Glutamatergic neuron (in vitro differentiated cells): ENCODE results near the gene CLMN. TPM values are rescaled to one million over a fixed set of nuclear protein-coding genes. Genes with fewer than 3 reads are reported as not detected.

Source experiments
- DNase-seq: peaks from one replicate; pipeline ENCODE4 v3.0.0; 2022
- H3K27ac Mint-ChIP-seq: one replicate; pipeline ENCODE4 v1.8.0; 2020; ENCODE audit warnings: mild to moderate bottlenecking, mixed read lengths, inconsistent platforms; ENCODE audit not compliant: unreplicated experiment
- H3K27me3 Mint-ChIP-seq: one replicate; pipeline ENCODE4 v1.8.0; 2020; ENCODE audit warnings: mild to moderate bottlenecking, moderate library complexity, mixed read lengths, inconsistent platforms; ENCODE audit not compliant: unreplicated experiment
- H3K36me3 Mint-ChIP-seq: one replicate; pipeline ENCODE4 v1.8.0; 2020; ENCODE audit warnings: mild to moderate bottlenecking, mixed read lengths, inconsistent platforms; ENCODE audit not compliant: unreplicated experiment
- H3K4me1 Mint-ChIP-seq: one replicate; pipeline ENCODE4 v1.8.0; 2020; ENCODE audit warnings: mild to moderate bottlenecking, low read depth, mixed read lengths, inconsistent platforms; ENCODE audit not compliant: unreplicated experiment
- H3K4me3 Mint-ChIP-seq: one replicate; pipeline ENCODE4 v1.8.0; 2020; ENCODE audit warnings: mild to moderate bottlenecking, mixed read lengths, inconsistent platforms; ENCODE audit not compliant: unreplicated experiment
- H3K9me3 Mint-ChIP-seq: one replicate; pipeline ENCODE4 v1.8.0; 2020; ENCODE audit warnings: mild to moderate bottlenecking, moderate library complexity, mixed read lengths, inconsistent platforms; ENCODE audit not compliant: unreplicated experiment
- CTCF ChIP-seq: fragments of 200-600 bp; sonication (generic); IDR thresholded peaks from one replicate; pipeline ENCODE4 v1.5.0; 2021; ENCODE audit not compliant: partially characterized antibody, unreplicated experiment
- total RNA-seq: library from RNA; stranded (reverse); fragmentation: NEBNext Ultra II Directional; extraction: Animal tissue kit (Norgen Biotek cat#: 25700); gene quantifications from one replicate; pipeline ENCODE4 v1.2.1, GENCODE V29; 2021; ENCODE audit not compliant: unreplicated experiment

CLMN gene
- total RNA-seq, 1 donor from 2014 or later: 17.6 TPM

GRCh38 chr14:95293449-95293848, 26.3 kb downstream of the CLMN start:
- no peak for DNase-seq
- Mint-ChIP-seq H3K9me3 (peaks cover 10% of the 10 kb centered on the region), H3K4me3 (no peak overlapping the region), H3K27me3 (peaks cover 5% of the 10 kb centered on the region), H3K4me1 (peaks cover 19% of the 10 kb centered on the region), H3K36me3 (peaks cover 15% of the 10 kb centered on the region), H3K27ac (no peak overlapping the region)
- TF ChIP-seq CTCF: no peak

- peaks cover 10% of the 10 kb centered on the region for H3K9me3 Mint-ChIP-seq
- peaks cover 14% of the 10 kb centered on the region for H3K4me1 Mint-ChIP-seq
- no peak overlapping the region for H3K27ac Mint-ChIP-seq
- TF ChIP-seq CTCF: no peak
- peak overlapping the region; percentile 58 for H3K4me3 Mint-ChIP-seq
- peaks cover 5% of the 10 kb centered on the region for H3K27me3 Mint-ChIP-seq
- H3K36me3 Mint-ChIP-seq: peaks cover 20% of the 10 kb centered on the region
- DNase-seq: no peak
These were observed 26.9 kb downstream of the CLMN start for GRCh38 chr14:95292660-95293425.

- no peak overlapping the region for H3K4me3 Mint-ChIP-seq
- DNase-seq: no peak
These were observed 27.7 kb downstream of the CLMN start for GRCh38 chr14:95291859-95292542.

GRCh38 chr14:95290871-95291431, 28.8 kb downstream of the CLMN start:
- Mint-ChIP-seq H3K4me3 (no peak overlapping the region), H3K9me3 (peaks cover 10% of the 10 kb centered on the region), H3K27ac (no peak overlapping the region), H3K36me3 (peaks cover 20% of the 10 kb centered on the region), H3K27me3 (peaks cover 7% of the 10 kb centered on the region), H3K4me1 (peaks cover 11% of the 10 kb centered on the region)
- TF ChIP-seq CTCF: no peak
- DNase-seq: no peak

More at GRCh38 chr14:95291859-95292542, 27.7 kb downstream of the CLMN start:
- Mint-ChIP-seq H3K27me3 (peaks cover 5% of the 10 kb centered on the region), H3K27ac (no peak overlapping the region), H3K4me1 (peaks cover 11% of the 10 kb centered on the region), H3K36me3 (peaks cover 20% of the 10 kb centered on the region), H3K9me3 (peaks cover 11% of the 10 kb centered on the region)
- TF ChIP-seq CTCF: no peak
